Measurements from ENCODE around the gene CRAMP1.
"Not testable (repeated sequence)": the region's sequence is repeated elsewhere in the genome, so short reads cannot be mapped to it uniquely, and the experiment has no call there.

The CRAMP1 gene

GRCh38 chr16:1718236-1718635, 106.1 kb downstream of the CRAMP1 start:
- DNase-seq: not testable (repeated sequence)

- peak; percentile 23 to 25 for DNase-seq
Measured at GRCh38 chr16:1719559-1720229, 107.5 kb downstream of the CRAMP1 start.

- DNase-seq: no peak
Measured at GRCh38 chr16:1721372-1721771, 109.2 kb downstream of the CRAMP1 start.

GRCh38 chr16:1723450-1724147, 111.4 kb downstream of the CRAMP1 start:
- peak in 1 of 2 donors; percentile 70 for DNase-seq

- no peak for DNase-seq
Measured at GRCh38 chr16:1724491-1724890, 112.3 kb downstream of the CRAMP1 start.

- DNase-seq: no peak
Measured at GRCh38 chr16:1726661-1727502, 114.7 kb downstream of the CRAMP1 start.
